ENCODE results near the gene TTC7B. TPM values are rescaled to one million over a fixed set of nuclear protein-coding genes. Genes with fewer than 3 reads are reported as not detected.

TTC7B gene
- total RNA-seq, 1 donor from 2014 or later, result 55.5 TPM

GRCh38 chr14:90781344-90781761 is 34.9 kb downstream of the TTC7B start:
- no peak for DNase-seq
- H3K4me3 ChIP-seq, result no peak overlapping the region
- peaks cover 66% of the 10 kb centered on the region for H3K36me3 ChIP-seq
- intact Hi-C loops (cut with micrococcal nuclease), result no loop called here
- H3K27me3 ChIP-seq (ENCODE audit: low read depth), result no peaks in the 10 kb centered on the region
- no peaks in the 10 kb centered on the region for H3K4me1 ChIP-seq
- no peaks in the 10 kb centered on the region for H3K9me3 ChIP-seq (replicated peaks)
- no peak for TF ChIP-seq CTCF (IDR thresholded peaks at IDR 0.05; ENCODE audit: borderline replicate concordance)
- no peak overlapping the region for H3K27ac ChIP-seq (replicated peaks)

- no peaks in the 10 kb centered on the region for H3K4me1 ChIP-seq
- no peak overlapping the region for H3K4me3 ChIP-seq
- peaks cover 59% of the 10 kb centered on the region for H3K36me3 ChIP-seq
- H3K27ac ChIP-seq (replicated peaks), result no peak overlapping the region
- no peak for TF ChIP-seq CTCF (IDR thresholded peaks at IDR 0.05; ENCODE audit: borderline replicate concordance)
- no peaks in the 10 kb centered on the region for H3K9me3 ChIP-seq (replicated peaks)
- DNase-seq, result no peak
- intact Hi-C loops (cut with micrococcal nuclease), result no loop called here
- H3K27me3 ChIP-seq (ENCODE audit: low read depth), result no peaks in the 10 kb centered on the region
These were observed 35.7 kb downstream of the TTC7B start for GRCh38 chr14:90780519-90780918.

GRCh38 chr14:90778571-90779255 is 37.5 kb downstream of the TTC7B start:
- H3K27ac ChIP-seq (replicated peaks), result no peak overlapping the region
- no peak for DNase-seq
- peaks cover 59% of the 10 kb centered on the region for H3K36me3 ChIP-seq
- intact Hi-C loops (cut with micrococcal nuclease), result no loop called here
- H3K4me1 ChIP-seq, result peaks cover under 1% of the 10 kb centered on the region
- TF ChIP-seq CTCF (IDR thresholded peaks at IDR 0.05; ENCODE audit: borderline replicate concordance), result no peak
- no peak overlapping the region for H3K4me3 ChIP-seq
- no peaks in the 10 kb centered on the region for H3K27me3 ChIP-seq (ENCODE audit: low read depth)
- H3K9me3 ChIP-seq (replicated peaks), result no peaks in the 10 kb centered on the region

- Histone ChIP-seq H3K27ac (replicated peaks) (no peak overlapping the region), H3K4me1 (peaks cover 8% of the 10 kb centered on the region), H3K36me3 (peaks cover 59% of the 10 kb centered on the region), H3K9me3 (replicated peaks) (no peaks in the 10 kb centered on the region), H3K4me3 (no peak overlapping the region), H3K27me3 (ENCODE audit: low read depth) (no peaks in the 10 kb centered on the region)
- TF ChIP-seq CTCF (IDR thresholded peaks at IDR 0.05; ENCODE audit: borderline replicate concordance), result no peak
- no peak for DNase-seq
- intact Hi-C loops (cut with micrococcal nuclease), result no loop called here
These were observed 38.3 kb downstream of the TTC7B start for GRCh38 chr14:90777830-90778485.

- H3K4me1 ChIP-seq, result peaks cover 9% of the 10 kb centered on the region
- no peak overlapping the region for H3K27ac ChIP-seq (replicated peaks)
- intact Hi-C loops (cut with micrococcal nuclease), result no loop called here
- no peaks in the 10 kb centered on the region for H3K27me3 ChIP-seq (ENCODE audit: low read depth)
- H3K9me3 ChIP-seq (replicated peaks), result no peaks in the 10 kb centered on the region
- TF ChIP-seq CTCF (IDR thresholded peaks at IDR 0.05; ENCODE audit: borderline replicate concordance), result no peak
- no peak overlapping the region for H3K4me3 ChIP-seq
- H3K36me3 ChIP-seq, result peaks cover 60% of the 10 kb centered on the region
- DNase-seq, result no peak
These were observed 38.9 kb downstream of the TTC7B start for GRCh38 chr14:90777358-90777757.

All from left ventricle myocardium inferior (tissue), 1 donor.